HG03378 (cell line): Measurements from ENCODE around the gene ADTRP.

Experiments
- ATAC-seq: cut with Tn5 transposase; IDR thresholded peaks from one replicate; pipeline ENCODE4 v1.9.1; 2021; ENCODE audit warnings: mild to moderate bottlenecking, moderate library complexity; ENCODE audit not compliant: unreplicated experiment

The ADTRP gene

DNA sequence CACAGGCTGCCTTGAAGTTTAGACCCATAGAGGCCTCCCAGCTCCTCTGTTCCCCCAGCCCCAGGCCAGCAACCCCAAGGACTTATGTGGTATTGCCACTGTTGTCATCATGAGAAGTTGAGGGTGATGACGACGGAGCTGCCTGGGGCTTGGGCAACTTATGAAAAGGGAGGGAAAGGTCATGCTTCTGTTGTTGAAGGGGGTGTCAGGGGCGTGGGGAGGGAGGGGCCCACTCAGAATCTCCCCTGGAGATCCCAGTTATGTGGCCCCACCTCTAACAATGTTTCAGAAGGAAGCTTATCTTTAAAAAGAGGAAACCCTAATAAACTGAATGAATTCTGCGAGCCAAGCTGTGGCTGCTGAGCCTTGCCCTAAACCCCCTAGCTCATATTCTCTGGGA is 4.2 kb downstream of the ADTRP start:
- ATAC-seq = no peak

- ATAC-seq = no peak
Measured at GRCh38 chr6:11773581-11773980, 5.0 kb downstream of the ADTRP start.

DNA sequence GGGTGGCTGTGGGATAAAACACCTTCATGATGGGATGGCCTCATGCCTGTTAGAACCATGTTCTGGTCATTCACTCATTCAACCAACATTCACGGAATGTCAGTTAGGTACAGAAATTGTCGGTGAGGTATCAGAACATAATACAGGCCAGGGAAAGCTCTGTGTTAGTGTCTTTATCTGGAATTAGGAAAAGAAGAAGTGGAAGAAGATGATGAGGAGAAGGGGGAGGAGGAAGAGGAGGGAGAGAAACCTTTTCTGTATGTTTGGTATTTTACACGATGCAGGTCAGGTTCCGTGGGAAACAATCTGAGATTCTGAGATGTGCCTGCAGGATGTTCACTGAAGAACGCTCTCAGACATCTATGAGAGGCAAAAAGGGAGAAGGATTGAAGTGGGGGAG is 5.6 kb downstream of the ADTRP start:
- ATAC-seq = no peak

DNA sequence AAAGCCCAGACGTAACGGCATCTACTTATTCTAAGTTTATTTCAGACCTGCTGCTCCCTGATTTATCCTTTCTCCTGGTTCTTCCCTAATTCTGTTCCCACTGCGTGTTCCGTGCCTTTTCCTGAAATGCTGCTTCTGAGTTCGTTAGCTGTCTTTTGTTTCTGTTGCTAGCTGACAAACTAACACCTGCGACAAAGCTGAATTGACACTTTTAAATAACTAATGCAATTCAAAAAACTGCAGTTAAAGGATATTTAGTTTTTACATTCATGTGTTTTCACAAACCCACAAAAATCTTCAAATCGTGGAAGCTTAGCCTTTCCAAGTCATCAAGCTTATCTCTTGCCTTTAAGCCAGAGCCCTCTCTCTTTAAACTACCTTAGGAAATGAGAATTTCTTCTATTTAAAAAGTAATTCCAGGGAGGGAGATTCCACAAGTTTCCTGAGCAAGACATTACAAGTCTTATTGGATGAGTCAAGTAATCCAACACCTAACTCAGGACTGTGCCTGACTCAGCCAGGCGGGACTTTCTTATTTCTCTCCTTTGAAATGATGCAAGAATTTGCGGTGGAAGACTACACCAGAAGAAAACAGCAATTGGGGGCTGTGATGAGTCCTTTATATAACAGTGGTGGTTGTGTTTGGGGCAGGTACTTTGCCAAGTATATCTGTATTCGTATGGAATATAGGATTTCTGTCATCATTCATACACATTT is 6.3 kb downstream of the ADTRP start:
- ATAC-seq = no peak

- no peak for ATAC-seq
Measured at GRCh38 chr6:11771473-11772048, 7.0 kb downstream of the ADTRP start.

GRCh38 chr6:11770546-11771466 is 7.8 kb downstream of the ADTRP start:
- ATAC-seq = no peak

GRCh38 chr6:11769811-11770545 is 8.6 kb downstream of the ADTRP start:
- no peak for ATAC-seq

DNA sequence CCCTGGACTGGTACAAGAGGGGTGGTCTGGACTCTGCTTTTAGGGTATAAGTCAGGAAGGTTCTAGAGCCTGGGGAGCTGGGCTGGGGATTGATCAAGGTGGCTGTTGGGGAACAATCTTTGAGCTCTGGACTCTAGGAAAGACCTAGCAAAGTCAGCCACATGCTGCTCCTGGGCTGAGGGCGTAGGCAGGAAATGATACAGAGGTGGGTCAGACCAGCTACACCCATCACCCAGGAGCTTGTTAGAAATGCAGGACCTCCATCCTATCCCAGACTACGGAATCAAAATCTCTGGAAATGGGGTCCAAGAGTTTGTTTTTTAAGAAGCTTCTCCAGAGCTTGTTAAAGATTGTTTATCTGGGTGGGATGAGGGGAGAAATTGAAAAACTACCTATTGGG is 9.4 kb downstream of the ADTRP start:
- ATAC-seq = no peak

DNA sequence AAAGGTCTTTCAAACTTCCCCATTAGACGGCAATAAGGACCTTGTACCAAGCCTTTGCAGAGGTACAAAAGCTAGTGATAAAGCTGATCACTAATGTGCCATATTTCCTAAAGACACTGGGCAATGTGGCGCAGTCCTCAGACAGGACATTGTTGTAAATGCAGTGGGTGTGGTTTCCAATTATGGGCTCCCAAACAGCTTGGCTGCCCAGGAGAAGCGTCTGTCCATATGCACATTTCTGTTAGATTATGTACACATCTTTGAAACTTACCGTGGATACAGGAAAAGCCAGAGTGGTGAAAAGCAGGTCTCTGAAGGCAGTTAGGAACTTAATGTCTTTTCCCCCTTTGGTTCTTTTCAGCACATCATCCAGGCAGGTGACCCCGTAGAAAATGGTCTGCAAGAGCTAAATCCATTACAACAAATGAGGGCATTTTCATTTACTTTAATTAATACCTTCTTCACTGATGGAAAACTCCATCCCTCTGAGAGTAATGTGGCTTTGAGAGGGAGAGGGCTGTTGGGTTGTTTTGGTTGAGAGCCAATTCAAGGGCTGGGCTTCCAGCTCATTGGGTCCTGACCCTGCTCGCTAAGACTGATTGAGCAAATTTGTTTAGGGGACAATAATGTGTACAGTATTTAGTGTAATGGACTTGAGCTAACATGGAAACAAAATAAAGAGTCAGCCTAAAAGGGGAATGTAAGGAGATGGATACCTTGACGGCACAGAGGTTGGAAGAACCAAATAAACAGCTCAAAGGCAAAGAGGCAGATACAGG is 10.4 kb downstream of the ADTRP start:
- no peak for ATAC-seq

DNA sequence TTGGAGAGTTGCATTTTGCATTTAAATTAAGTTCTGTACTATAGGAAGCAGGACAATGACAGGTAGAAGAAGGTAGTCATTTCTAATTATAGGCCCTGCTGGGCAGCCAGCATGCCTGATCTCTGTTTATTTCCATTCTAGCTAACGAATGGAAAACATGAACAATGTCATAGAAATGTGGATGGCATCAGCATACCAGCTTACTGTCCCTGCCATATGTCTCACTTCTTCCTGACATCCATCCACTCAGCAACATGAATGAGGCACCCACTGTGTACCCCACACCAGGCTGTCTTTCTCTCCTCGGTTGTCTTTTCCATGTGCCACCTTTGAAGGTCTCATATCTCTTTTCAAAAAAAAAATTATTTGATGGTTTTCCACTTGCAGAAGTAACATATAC is 11.1 kb downstream of the ADTRP start:
- no peak for ATAC-seq

GRCh38 chr6:11766589-11767450 is 11.8 kb downstream of the ADTRP start:
- no peak for ATAC-seq

- no peak for ATAC-seq
Measured at GRCh38 chr6:11766043-11766442, 12.6 kb downstream of the ADTRP start.

- no peak for ATAC-seq
Measured at GRCh38 chr6:11764250-11764604, 14.4 kb downstream of the ADTRP start.

- no peak for ATAC-seq
Measured at GRCh38 chr6:11763460-11764249, 14.9 kb downstream of the ADTRP start.

DNA sequence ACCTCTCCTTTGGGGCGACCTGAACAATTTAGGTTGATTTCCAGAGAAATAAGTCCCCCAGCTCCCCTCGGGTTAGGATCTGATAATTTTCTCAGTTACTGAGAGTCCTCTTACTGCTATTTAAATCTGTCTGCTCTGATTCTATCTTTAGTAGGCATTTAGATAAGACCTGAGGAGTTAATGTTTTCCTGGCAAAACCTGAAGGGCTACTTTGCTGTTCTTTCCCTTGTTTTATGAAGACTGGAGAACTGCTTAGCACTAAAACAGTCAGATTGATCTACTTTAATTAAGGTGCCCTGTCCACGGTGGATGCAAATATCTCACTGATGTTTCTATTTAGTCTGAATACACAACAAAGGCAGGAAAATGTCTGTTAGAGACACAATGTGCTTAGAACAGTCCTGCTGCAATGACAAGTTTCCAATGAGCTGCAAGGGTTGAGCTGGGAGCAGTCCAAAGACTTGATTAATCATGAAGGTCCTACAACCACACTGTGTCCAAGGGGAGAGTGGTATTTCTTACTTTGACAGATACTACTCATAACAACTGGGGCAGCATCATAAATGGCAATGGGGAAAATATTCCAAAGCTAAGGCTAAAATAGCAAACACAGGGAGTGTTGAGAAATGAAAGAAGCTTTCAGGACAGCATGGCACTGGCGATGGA is 15.7 kb downstream of the ADTRP start:
- ATAC-seq = no peak

- no peak for ATAC-seq
Measured at GRCh38 chr6:11761744-11762620, 16.6 kb downstream of the ADTRP start.

- ATAC-seq = no peak
Measured at GRCh38 chr6:11760015-11760473, 18.6 kb downstream of the ADTRP start.
